Measurements from ENCODE around the gene RASGRF1.

DNA sequence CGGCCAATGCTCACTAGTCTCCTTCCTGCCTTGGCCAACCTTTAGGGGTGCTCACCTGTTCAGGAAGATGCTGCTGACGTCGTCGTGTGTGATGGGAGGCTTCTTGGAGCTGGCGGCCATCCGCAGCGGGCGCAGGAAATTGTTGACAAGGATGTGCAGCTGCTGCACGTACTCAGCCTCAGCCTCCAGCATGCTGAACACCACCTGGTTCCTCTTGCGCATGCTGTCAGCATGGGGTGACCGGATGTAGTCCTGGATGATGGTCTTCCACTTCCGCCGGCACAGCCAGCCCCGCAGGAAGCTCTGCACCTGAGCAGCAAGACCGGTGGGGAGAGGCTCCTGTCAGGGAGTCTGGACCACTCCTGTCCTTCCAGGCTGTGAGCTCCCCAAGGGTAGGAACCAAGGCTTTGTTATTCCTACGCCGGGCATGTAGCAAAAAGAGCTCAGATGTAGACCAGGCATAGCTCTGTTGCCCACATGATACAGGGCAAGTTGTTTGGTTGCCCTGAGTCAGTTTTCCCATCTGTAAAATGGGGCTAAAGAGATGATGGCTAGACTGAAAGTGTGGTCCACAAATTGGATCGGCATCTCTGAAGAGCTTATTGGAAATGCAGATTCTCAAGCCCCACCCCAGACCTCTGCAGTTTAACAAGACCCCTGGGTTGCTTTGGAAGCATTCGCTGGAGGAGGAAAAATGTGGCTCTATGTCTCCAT is 43.7 kb downstream of the RASGRF1 start:
- no peak for TF ChIP-seq POLR2A (IDR thresholded peaks at IDR 0.05)
- TF ChIP-seq, protein P1, sequence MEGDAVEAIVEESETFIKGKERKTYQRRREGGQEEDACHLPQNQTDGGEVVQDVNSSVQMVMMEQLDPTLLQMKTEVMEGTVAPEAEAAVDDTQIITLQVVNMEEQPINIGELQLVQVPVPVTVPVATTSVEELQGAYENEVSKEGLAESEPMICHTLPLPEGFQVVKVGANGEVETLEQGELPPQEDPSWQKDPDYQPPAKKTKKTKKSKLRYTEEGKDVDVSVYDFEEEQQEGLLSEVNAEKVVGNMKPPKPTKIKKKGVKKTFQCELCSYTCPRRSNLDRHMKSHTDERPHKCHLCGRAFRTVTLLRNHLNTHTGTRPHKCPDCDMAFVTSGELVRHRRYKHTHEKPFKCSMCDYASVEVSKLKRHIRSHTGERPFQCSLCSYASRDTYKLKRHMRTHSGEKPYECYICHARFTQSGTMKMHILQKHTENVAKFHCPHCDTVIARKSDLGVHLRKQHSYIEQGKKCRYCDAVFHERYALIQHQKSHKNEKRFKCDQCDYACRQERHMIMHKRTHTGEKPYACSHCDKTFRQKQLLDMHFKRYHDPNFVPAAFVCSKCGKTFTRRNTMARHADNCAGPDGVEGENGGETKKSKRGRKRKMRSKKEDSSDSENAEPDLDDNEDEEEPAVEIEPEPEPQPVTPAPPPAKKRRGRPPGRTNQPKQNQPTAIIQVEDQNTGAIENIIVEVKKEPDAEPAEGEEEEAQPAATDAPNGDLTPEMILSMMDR (IDR thresholded peaks at IDR 0.05) = no peak
